GM23338 (cell line): ENCODE measurements around the gene PIAS1. TPM values are rescaled to one million over a fixed set of nuclear protein-coding genes. Genes with fewer than 3 reads are reported as not detected.
"Not testable (repeated sequence)": the region's sequence is repeated elsewhere in the genome, so short reads cannot be mapped to it uniquely, and the experiment has no call there.

Experiments used
- ATAC-seq: fragments of 200-7000 bp; cut with Tn5 transposase; 3 replicates; pipeline ENCODE4 v1.9.1; 2020
- DNase-seq: peaks from one replicate; pipeline ENCODE4 v3.0.0-alpha.2; 2015; ENCODE audit warnings: low spot score
- H2AFZ ChIP-seq: fragments of 200-600 bp; sonication (generic); 2 replicates; pipeline ENCODE4 v1.8.0; 2016; ENCODE audit warnings: antibody characterized with exemption, mild to moderate bottlenecking, moderate library complexity
- H3F3A ChIP-seq: fragments of 200-600 bp; sonication (generic); replicated peaks from 2 replicates; pipeline ENCODE4 v1.8.0; 2017; ENCODE audit warnings: antibody characterized with exemption, mixed run types, low read depth
- H3K27ac ChIP-seq: fragments of 200-600 bp; sonication (generic); 2 replicates; pipeline ENCODE4 v1.6.1; 2016; ENCODE audit warnings: low read depth
- H3K27me3 ChIP-seq: fragments of 200-600 bp; sonication (generic); 2 replicates; pipeline ENCODE4 v1.8.0; 2016; ENCODE audit warnings: mild to moderate bottlenecking, mixed run types, moderate library complexity; ENCODE audit not compliant: insufficient read depth
- H3K36me3 ChIP-seq: fragments of 200-600 bp; sonication (generic); 2 replicates; pipeline ENCODE4 v1.8.0; 2016; ENCODE audit warnings: mild to moderate bottlenecking; ENCODE audit not compliant: insufficient read depth
- H3K4me1 ChIP-seq: fragments of 200-600 bp; sonication (generic); 2 replicates; pipeline ENCODE4 v1.8.0; 2016; ENCODE audit warnings: mild to moderate bottlenecking, moderate library complexity; ENCODE audit not compliant: insufficient read depth
- H3K4me2 ChIP-seq: fragments of 200-600 bp; sonication (generic); 2 replicates; pipeline ENCODE4 v1.7.1; 2017; ENCODE audit warnings: mixed run types
- H3K4me3 ChIP-seq: fragments of 200-600 bp; sonication (generic); 2 replicates; pipeline ENCODE4 v1.6.1; 2016; ENCODE audit warnings: mixed run types
- H3K79me2 ChIP-seq: fragments of 200-600 bp; sonication (generic); replicated peaks from 2 replicates; pipeline ENCODE4 v1.8.0; 2017; ENCODE audit warnings: mild to moderate bottlenecking; ENCODE audit not compliant: insufficient read depth
- H3K9me2 ChIP-seq: fragments of 200-600 bp; sonication (generic); 2 replicates; pipeline ENCODE4 v1.8.0; 2017; ENCODE audit not compliant: insufficient read depth
- H4K20me1 ChIP-seq: fragments of 200-600 bp; sonication (generic); replicated peaks from 2 replicates; pipeline ENCODE4 v1.8.0; 2017; ENCODE audit warnings: mild to moderate bottlenecking; ENCODE audit not compliant: insufficient read depth
- H3K27ac Mint-ChIP-seq: 2 replicates; pipeline ENCODE4 v1.8.0; 2020; ENCODE audit warnings: inconsistent platforms, mild to moderate bottlenecking, moderate library complexity, mixed read lengths
- H3K27me3 Mint-ChIP-seq: 3 replicates; pipeline ENCODE4 v1.8.0; 2022; ENCODE audit warnings: low read depth, mild to moderate bottlenecking, moderate library complexity, mixed read lengths, inconsistent platforms; ENCODE audit not compliant: insufficient read depth, poor library complexity
- H3K36me3 Mint-ChIP-seq: 3 replicates; pipeline ENCODE4 v1.8.0; 2021; ENCODE audit warnings: low read depth, mild to moderate bottlenecking, inconsistent platforms, moderate library complexity, mixed read lengths
- H3K4me1 Mint-ChIP-seq: 3 replicates; pipeline ENCODE4 v1.8.0; 2020; ENCODE audit warnings: mild to moderate bottlenecking, inconsistent platforms, mixed read lengths
- H3K4me3 Mint-ChIP-seq: 3 replicates; pipeline ENCODE4 v1.8.0; 2021; ENCODE audit warnings: moderate library complexity, mild to moderate bottlenecking, inconsistent platforms, mixed read lengths
- H3K9me3 Mint-ChIP-seq: 3 replicates; pipeline ENCODE4 v1.8.0; 2020; ENCODE audit warnings: moderate library complexity, mild to moderate bottlenecking, inconsistent platforms, mixed read lengths
- ETS1 ChIP-seq: IDR thresholded peaks from 2 replicates; pipeline ENCODE4 v1.6.1; 2016; ENCODE audit warnings: antibody characterized with exemption
- POLR2AphosphoS5 ChIP-seq: IDR thresholded peaks from 2 replicates; pipeline ENCODE4 v1.6.1; 2016; ENCODE audit warnings: antibody characterized with exemption, low read depth
- polyA plus RNA-seq: library from polyadenylated mRNA; unstranded; fragments of >200 nt; fragmentation: Nextera tagmentation; extraction: Ambion mirVana; gene quantifications from 2 replicates; pipeline ENCODE4 v1.2.1, GENCODE V29; 2016
- total RNA-seq: library from RNA; depleted of rRNA; stranded (reverse); fragments of >200 nt; shearing (Covaris generic); gene quantifications from 2 replicates; pipeline ENCODE4 v1.2.3, GENCODE V29; 2014
- TF ChIP-seq, protein P1 (sequence below): fragments of 250-450 bp; sonication (Bioruptor Pico); IDR thresholded peaks from 2 replicates; pipeline ENCODE4 v1.5.0; 2020; ENCODE audit warnings: mild to moderate bottlenecking, moderate library complexity
- TF ChIP-seq, protein P2 (sequence below): IDR thresholded peaks from one replicate; pipeline ENCODE4 v1.6.1; 2018; ENCODE audit warnings: antibody characterized with exemption; ENCODE audit not compliant: unreplicated experiment

Gene PIAS1
- total and polyA plus RNA-seq, 2 experiments from 2014 or later = 30.7 to 32.1 TPM

GRCh38 chr15:68211656-68212320, 157.7 kb downstream of the PIAS1 start (continued):
- TF ChIP-seq, protein P1, sequence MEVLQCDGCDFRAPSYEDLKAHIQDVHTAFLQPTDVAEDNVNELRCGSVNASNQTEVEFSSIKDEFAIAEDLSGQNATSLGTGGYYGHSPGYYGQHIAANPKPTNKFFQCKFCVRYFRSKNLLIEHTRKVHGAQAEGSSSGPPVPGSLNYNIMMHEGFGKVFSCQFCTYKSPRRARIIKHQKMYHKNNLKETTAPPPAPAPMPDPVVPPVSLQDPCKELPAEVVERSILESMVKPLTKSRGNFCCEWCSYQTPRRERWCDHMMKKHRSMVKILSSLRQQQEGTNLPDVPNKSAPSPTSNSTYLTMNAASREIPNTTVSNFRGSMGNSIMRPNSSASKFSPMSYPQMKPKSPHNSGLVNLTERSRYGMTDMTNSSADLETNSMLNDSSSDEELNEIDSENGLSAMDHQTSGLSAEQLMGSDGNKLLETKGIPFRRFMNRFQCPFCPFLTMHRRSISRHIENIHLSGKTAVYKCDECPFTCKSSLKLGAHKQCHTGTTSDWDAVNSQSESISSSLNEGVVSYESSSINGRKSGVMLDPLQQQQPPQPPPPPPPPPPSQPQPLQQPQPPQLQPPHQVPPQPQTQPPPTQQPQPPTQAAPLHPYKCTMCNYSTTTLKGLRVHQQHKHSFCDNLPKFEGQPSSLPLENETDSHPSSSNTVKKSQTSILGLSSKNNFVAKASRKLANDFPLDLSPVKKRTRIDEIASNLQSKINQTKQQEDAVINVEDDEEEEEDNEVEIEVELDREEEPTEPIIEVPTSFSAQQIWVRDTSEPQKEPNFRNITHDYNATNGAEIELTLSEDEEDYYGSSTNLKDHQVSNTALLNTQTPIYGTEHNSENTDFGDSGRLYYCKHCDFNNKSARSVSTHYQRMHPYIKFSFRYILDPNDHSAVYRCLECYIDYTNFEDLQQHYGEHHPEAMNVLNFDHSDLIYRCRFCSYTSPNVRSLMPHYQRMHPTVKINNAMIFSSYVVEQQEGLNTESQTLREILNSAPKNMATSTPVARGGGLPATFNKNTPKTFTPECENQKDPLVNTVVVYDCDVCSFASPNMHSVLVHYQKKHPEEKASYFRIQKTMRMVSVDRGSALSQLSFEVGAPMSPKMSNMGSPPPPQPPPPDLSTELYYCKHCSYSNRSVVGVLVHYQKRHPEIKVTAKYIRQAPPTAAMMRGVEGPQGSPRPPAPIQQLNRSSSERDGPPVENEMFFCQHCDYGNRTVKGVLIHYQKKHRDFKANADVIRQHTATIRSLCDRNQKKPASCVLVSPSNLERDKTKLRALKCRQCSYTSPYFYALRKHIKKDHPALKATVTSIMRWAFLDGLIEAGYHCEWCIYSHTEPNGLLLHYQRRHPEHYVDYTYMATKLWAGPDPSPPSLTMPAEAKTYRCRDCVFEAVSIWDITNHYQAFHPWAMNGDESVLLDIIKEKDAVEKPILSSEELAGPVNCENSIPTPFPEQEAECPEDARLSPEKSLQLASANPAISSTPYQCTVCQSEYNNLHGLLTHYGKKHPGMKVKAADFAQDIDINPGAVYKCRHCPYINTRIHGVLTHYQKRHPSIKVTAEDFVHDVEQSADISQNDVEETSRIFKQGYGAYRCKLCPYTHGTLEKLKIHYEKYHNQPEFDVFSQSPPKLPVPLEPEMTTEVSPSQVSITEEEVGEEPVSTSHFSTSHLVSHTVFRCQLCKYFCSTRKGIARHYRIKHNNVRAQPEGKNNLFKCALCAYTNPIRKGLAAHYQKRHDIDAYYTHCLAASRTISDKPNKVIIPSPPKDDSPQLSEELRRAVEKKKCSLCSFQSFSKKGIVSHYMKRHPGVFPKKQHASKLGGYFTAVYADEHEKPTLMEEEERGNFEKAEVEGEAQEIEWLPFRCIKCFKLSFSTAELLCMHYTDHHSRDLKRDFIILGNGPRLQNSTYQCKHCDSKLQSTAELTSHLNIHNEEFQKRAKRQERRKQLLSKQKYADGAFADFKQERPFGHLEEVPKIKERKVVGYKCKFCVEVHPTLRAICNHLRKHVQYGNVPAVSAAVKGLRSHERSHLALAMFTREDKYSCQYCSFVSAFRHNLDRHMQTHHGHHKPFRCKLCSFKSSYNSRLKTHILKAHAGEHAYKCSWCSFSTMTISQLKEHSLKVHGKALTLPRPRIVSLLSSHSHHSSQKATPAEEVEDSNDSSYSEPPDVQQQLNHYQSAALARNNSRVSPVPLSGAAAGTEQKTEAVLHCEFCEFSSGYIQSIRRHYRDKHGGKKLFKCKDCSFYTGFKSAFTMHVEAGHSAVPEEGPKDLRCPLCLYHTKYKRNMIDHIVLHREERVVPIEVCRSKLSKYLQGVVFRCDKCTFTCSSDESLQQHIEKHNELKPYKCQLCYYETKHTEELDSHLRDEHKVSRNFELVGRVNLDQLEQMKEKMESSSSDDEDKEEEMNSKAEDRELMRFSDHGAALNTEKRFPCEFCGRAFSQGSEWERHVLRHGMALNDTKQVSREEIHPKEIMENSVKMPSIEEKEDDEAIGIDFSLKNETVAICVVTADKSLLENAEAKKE (CRISPR knock-in tag) = no peak
- no peak for TF ChIP-seq POLR2AphosphoS5
- TF ChIP-seq, protein P2, sequence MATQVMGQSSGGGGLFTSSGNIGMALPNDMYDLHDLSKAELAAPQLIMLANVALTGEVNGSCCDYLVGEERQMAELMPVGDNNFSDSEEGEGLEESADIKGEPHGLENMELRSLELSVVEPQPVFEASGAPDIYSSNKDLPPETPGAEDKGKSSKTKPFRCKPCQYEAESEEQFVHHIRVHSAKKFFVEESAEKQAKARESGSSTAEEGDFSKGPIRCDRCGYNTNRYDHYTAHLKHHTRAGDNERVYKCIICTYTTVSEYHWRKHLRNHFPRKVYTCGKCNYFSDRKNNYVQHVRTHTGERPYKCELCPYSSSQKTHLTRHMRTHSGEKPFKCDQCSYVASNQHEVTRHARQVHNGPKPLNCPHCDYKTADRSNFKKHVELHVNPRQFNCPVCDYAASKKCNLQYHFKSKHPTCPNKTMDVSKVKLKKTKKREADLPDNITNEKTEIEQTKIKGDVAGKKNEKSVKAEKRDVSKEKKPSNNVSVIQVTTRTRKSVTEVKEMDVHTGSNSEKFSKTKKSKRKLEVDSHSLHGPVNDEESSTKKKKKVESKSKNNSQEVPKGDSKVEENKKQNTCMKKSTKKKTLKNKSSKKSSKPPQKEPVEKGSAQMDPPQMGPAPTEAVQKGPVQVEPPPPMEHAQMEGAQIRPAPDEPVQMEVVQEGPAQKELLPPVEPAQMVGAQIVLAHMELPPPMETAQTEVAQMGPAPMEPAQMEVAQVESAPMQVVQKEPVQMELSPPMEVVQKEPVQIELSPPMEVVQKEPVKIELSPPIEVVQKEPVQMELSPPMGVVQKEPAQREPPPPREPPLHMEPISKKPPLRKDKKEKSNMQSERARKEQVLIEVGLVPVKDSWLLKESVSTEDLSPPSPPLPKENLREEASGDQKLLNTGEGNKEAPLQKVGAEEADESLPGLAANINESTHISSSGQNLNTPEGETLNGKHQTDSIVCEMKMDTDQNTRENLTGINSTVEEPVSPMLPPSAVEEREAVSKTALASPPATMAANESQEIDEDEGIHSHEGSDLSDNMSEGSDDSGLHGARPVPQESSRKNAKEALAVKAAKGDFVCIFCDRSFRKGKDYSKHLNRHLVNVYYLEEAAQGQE = no peak
- TF ChIP-seq ETS1 = no peak

DNA sequence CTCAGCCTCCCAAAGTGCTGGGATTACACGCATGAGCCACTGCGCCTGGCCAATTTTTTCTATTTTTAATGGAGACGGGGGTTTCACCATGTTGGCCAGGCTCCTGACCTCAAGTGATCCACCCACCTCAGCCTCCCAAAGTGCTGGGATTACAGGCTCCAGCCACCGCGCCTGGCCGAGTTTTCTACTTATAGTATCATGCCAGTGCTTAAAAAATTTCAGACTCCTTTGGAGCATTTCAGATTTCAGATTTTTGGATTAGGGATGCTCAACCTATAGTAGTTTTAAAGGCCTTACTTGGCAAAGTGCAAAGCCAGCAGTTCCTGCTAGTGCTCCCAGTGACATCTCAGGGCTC, 159.4 kb downstream of the PIAS1 start:
- H3K79me2 ChIP-seq = peaks cover 51% of the 10 kb centered on the region
- not testable (repeated sequence) for H3K27ac Mint-ChIP-seq, H3K4me3 Mint-ChIP-seq

More for the DNA sequence above, 159.4 kb downstream of the PIAS1 start:
- H3K36me3 ChIP-seq, H3K4me1 ChIP-seq, H3K27ac ChIP-seq, H2AFZ ChIP-seq, H3K27me3 ChIP-seq, H3K4me3 ChIP-seq, H3K4me2 ChIP-seq, H3K9me3 Mint-ChIP-seq, DNase-seq, H3K9me2 ChIP-seq, ATAC-seq: not testable (repeated sequence)
- Mint-ChIP-seq H3K27me3 (peaks cover 20% of the 10 kb centered on the region), H3K36me3 (peaks cover 32% of the 10 kb centered on the region), H3K4me1 (peaks cover 21% of the 10 kb centered on the region)
- Histone ChIP-seq H3F3A (peaks cover 13% of the 10 kb centered on the region), H4K20me1 (peaks cover 39% of the 10 kb centered on the region)
